Glutamatergic neuron (in vitro differentiated cells): ENCODE measurements around the gene CYTH1. TPM values are rescaled to one million over a fixed set of nuclear protein-coding genes. Genes with fewer than 3 reads are reported as not detected.

Source experiments
- DNase-seq: peaks from one replicate; pipeline ENCODE4 v3.0.0; 2022
- H3K27ac Mint-ChIP-seq: one replicate; pipeline ENCODE4 v1.8.0; 2020; ENCODE audit warnings: mild to moderate bottlenecking, mixed read lengths, inconsistent platforms; ENCODE audit not compliant: unreplicated experiment
- H3K27me3 Mint-ChIP-seq: one replicate; pipeline ENCODE4 v1.8.0; 2020; ENCODE audit warnings: mild to moderate bottlenecking, moderate library complexity, mixed read lengths, inconsistent platforms; ENCODE audit not compliant: unreplicated experiment
- H3K36me3 Mint-ChIP-seq: one replicate; pipeline ENCODE4 v1.8.0; 2020; ENCODE audit warnings: mild to moderate bottlenecking, mixed read lengths, inconsistent platforms; ENCODE audit not compliant: unreplicated experiment
- H3K4me1 Mint-ChIP-seq: one replicate; pipeline ENCODE4 v1.8.0; 2020; ENCODE audit warnings: mild to moderate bottlenecking, low read depth, mixed read lengths, inconsistent platforms; ENCODE audit not compliant: unreplicated experiment
- H3K4me3 Mint-ChIP-seq: one replicate; pipeline ENCODE4 v1.8.0; 2020; ENCODE audit warnings: mild to moderate bottlenecking, mixed read lengths, inconsistent platforms; ENCODE audit not compliant: unreplicated experiment
- H3K9me3 Mint-ChIP-seq: one replicate; pipeline ENCODE4 v1.8.0; 2020; ENCODE audit warnings: mild to moderate bottlenecking, moderate library complexity, mixed read lengths, inconsistent platforms; ENCODE audit not compliant: unreplicated experiment
- total RNA-seq: library from RNA; stranded (reverse); fragmentation: NEBNext Ultra II Directional; extraction: Animal tissue kit (Norgen Biotek cat#: 25700); gene quantifications from one replicate; pipeline ENCODE4 v1.2.1, GENCODE V29; 2021; ENCODE audit not compliant: unreplicated experiment
- TF ChIP-seq, protein P1 (sequence below): fragments of 200-600 bp; sonication (generic); IDR thresholded peaks from one replicate; pipeline ENCODE4 v1.5.0; 2021; ENCODE audit not compliant: partially characterized antibody, unreplicated experiment

Gene CYTH1
- total RNA-seq, 1 donor from 2014 or later, result 57.2 TPM

GRCh38 chr17:78747488-78747887 is 34.6 kb downstream of the CYTH1 start:
- peaks cover 1% of the 10 kb centered on the region for H3K9me3 Mint-ChIP-seq
- TF ChIP-seq, protein P1, sequence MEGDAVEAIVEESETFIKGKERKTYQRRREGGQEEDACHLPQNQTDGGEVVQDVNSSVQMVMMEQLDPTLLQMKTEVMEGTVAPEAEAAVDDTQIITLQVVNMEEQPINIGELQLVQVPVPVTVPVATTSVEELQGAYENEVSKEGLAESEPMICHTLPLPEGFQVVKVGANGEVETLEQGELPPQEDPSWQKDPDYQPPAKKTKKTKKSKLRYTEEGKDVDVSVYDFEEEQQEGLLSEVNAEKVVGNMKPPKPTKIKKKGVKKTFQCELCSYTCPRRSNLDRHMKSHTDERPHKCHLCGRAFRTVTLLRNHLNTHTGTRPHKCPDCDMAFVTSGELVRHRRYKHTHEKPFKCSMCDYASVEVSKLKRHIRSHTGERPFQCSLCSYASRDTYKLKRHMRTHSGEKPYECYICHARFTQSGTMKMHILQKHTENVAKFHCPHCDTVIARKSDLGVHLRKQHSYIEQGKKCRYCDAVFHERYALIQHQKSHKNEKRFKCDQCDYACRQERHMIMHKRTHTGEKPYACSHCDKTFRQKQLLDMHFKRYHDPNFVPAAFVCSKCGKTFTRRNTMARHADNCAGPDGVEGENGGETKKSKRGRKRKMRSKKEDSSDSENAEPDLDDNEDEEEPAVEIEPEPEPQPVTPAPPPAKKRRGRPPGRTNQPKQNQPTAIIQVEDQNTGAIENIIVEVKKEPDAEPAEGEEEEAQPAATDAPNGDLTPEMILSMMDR, result no peak
- DNase-seq, result no peak
- H3K36me3 Mint-ChIP-seq, result no peaks in the 10 kb centered on the region
- H3K4me1 Mint-ChIP-seq, result peaks cover 14% of the 10 kb centered on the region
- H3K4me3 Mint-ChIP-seq, result no peak overlapping the region
- no peaks in the 10 kb centered on the region for H3K27me3 Mint-ChIP-seq
- H3K27ac Mint-ChIP-seq, result no peak overlapping the region

GRCh38 chr17:78746949-78747269 is 35.2 kb downstream of the CYTH1 start:
- Mint-ChIP-seq H3K27ac (no peak overlapping the region), H3K9me3 (peaks cover 1% of the 10 kb centered on the region), H3K4me3 (no peak overlapping the region), H3K4me1 (peaks cover 14% of the 10 kb centered on the region), H3K36me3 (no peaks in the 10 kb centered on the region), H3K27me3 (no peaks in the 10 kb centered on the region)
- TF ChIP-seq, protein P1, result no peak
- no peak for DNase-seq

DNA sequence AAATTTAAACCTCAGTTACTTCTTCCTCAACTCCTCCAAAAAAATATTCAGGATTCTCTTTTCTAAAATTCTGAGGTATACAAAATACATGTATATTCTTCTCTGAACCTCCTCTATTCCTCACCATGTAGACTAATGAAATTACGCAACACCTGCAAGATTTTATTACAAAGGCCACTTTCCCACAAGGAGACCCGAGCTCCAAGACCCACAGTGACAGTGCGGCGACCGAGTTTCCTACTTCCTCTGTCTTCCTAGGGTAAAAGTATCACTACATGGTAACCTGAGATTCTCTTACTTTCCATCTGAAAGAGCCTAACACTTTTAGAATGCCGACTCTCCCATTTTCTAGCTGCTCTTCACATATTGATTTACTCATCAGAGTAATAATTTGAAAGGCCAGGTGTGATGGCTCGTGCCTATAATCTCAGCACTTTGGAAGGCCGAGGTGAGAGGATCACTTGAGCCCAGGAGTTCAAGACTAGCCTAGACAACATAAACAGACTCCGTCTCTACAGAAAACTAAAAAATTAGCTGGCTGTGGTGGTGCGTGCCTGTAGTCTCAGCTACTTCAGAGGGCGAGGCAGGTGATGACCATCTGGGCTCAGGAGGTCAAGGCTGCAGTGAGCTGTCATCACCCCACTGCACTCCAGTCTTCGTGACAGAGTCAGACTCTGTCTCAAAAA is 35.7 kb downstream of the CYTH1 start:
- no peaks in the 10 kb centered on the region for H3K36me3 Mint-ChIP-seq
- no peak for DNase-seq
- TF ChIP-seq, protein P1, result no peak
- peaks cover 14% of the 10 kb centered on the region for H3K4me1 Mint-ChIP-seq
- no peaks in the 10 kb centered on the region for H3K27me3 Mint-ChIP-seq
- no peak overlapping the region for H3K27ac Mint-ChIP-seq
- no peak overlapping the region for H3K4me3 Mint-ChIP-seq
- no peaks in the 10 kb centered on the region for H3K9me3 Mint-ChIP-seq

DNA sequence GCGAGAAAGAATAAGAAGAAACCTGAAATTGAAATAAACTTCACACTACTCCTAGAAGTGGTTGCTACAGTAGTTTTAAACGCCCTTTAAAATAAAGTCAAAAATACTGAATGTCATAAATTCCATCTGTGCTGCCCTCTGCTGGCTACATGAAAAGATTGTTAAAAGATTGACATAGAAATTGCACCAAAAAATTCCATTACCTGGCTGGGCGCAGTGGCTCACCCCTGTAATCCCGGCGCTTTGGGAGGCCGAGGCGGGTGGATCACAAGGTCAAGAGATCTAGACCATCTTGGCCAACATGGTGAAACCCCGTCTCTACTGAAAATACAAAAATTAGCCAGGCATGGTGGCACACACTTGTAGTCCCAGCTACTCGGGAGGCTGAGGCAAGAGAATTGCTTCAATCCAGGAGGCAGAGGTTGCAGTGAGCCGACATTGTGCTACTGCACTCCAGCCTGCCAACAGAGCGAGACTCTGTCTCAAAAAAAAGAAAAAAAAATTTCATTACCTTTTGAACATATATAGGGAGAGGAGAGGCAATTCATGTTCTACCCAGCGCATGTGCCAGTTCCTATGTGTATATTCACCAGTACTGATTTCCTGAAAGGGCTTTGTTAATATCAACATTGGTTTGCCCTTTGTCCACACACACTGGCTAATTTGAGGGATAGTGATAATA is 36.5 kb downstream of the CYTH1 start:
- H3K36me3 Mint-ChIP-seq, result no peaks in the 10 kb centered on the region
- H3K27ac Mint-ChIP-seq, result no peak overlapping the region
- DNase-seq, result no peak
- no peaks in the 10 kb centered on the region for H3K9me3 Mint-ChIP-seq
- no peak overlapping the region for H3K4me3 Mint-ChIP-seq
- TF ChIP-seq, protein P1, result peak; percentile 81
- peaks cover 2% of the 10 kb centered on the region for H3K27me3 Mint-ChIP-seq
- peaks cover 14% of the 10 kb centered on the region for H3K4me1 Mint-ChIP-seq

DNA sequence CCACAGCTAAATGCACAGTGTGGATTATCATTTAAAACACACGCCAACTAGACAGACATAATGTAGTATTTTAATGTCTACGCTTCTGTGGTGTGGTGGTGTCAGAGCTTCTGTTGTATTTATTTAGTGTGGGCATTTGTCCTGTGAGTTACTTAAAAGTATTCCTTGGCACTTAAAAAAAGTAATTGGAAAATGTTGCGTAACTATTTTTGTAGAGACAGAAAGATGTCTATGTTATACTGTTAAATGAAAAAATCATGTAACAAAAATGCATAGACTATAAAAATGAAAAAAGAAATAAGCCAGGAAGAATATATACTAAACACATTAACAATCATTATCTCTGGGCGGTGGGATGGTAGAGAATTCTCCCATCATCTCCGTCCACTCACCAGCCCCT is 39.2 kb downstream of the CYTH1 start:
- Mint-ChIP-seq H3K4me1 (peaks cover 17% of the 10 kb centered on the region), H3K4me3 (no peak overlapping the region), H3K9me3 (peaks cover 5% of the 10 kb centered on the region), H3K27ac (no peak overlapping the region), H3K27me3 (peaks cover 2% of the 10 kb centered on the region), H3K36me3 (peaks cover 5% of the 10 kb centered on the region)
- TF ChIP-seq, protein P1, result no peak
- no peak for DNase-seq
